ENCODE data around the gene FOXA1. TPM values are rescaled to one million over a fixed set of nuclear protein-coding genes. Genes with fewer than 3 reads are reported as not detected.

FOXA1 gene
- 0.13 TPM in 1 of 2 replicates, not detected in the other for total RNA-seq (2014; rRNA removed)
- polyA plus RNA-seq (2012) = not detected

- peak; percentile 32 for DNase-seq (ENCODE audit: low read depth)
Measured at GRCh38 chr14:37594971-37595808, at the start of gene FOXA1, which contains the start of gene TTC6. Gene FOXA1, minus strand, starts transcription at chr14:37595249. Its CDS starts 277 bp downstream, at chr14:37594972. Gene TTC6, plus strand, starts transcription at chr14:37595629. Its CDS starts 26,436 bp downstream, at chr14:37622065.

GRCh38 chr14:37643701-37644100, 48.7 kb upstream of the FOXA1 start:
- peak; percentile 27 for DNase-seq (ENCODE audit: low read depth)

GRCh38 chr14:37642125-37642524, 47.1 kb upstream of the FOXA1 start:
- DNase-seq (ENCODE audit: low read depth) = no peak

- DNase-seq (ENCODE audit: low read depth) = no peak
Measured at GRCh38 chr14:37641117-37641516, 46.1 kb upstream of the FOXA1 start.

GRCh38 chr14:37638599-37638998, 43.5 kb upstream of the FOXA1 start:
- no peak for DNase-seq (ENCODE audit: low read depth)

GRCh38 chr14:37637341-37637740, 42.3 kb upstream of the FOXA1 start:
- no peak for DNase-seq (ENCODE audit: low read depth)

GRCh38 chr14:37625597-37626595, 30.8 kb upstream of the FOXA1 start:
- peak; percentile 22 for DNase-seq (ENCODE audit: low read depth)

GRCh38 chr14:37623971-37624370, 28.9 kb upstream of the FOXA1 start:
- no peak for DNase-seq (ENCODE audit: low read depth)

- DNase-seq (ENCODE audit: low read depth) = peak; percentile 73
Measured at GRCh38 chr14:37623426-37623951, 28.4 kb upstream of the FOXA1 start.

- no peak for DNase-seq (ENCODE audit: low read depth)
Measured at GRCh38 chr14:37622231-37622923, 27.3 kb upstream of the FOXA1 start.

- DNase-seq (ENCODE audit: low read depth) = no peak
Measured at GRCh38 chr14:37620856-37621255, 25.8 kb upstream of the FOXA1 start.

GRCh38 chr14:37618498-37619028, 23.5 kb upstream of the FOXA1 start:
- DNase-seq (ENCODE audit: low read depth) = no peak

GRCh38 chr14:37617864-37618365, 22.9 kb upstream of the FOXA1 start:
- no peak for DNase-seq (ENCODE audit: low read depth)

- DNase-seq (ENCODE audit: low read depth) = no peak
Measured at GRCh38 chr14:37616853-37617252, 21.8 kb upstream of the FOXA1 start.

- DNase-seq (ENCODE audit: low read depth) = no peak
Measured at GRCh38 chr14:37615582-37616289, 20.7 kb upstream of the FOXA1 start.

GRCh38 chr14:37610945-37611523, 16.0 kb upstream of the FOXA1 start:
- DNase-seq (ENCODE audit: low read depth) = no peak

- DNase-seq (ENCODE audit: low read depth) = no peak
Measured at GRCh38 chr14:37608649-37609048, 13.6 kb upstream of the FOXA1 start.

GRCh38 chr14:37606678-37607077, 11.6 kb upstream of the FOXA1 start:
- no peak for DNase-seq (ENCODE audit: low read depth)

- DNase-seq (ENCODE audit: low read depth) = no peak
Measured at GRCh38 chr14:37603688-37604251, 8.7 kb upstream of the FOXA1 start.
